ENCODE results near the gene ZBED2.

- no peak for TF ChIP-seq CTCF (IDR thresholded peaks at IDR 0.05 in 4 of 5, conservative IDR thresholded peaks at IDR 0.05 in 1 of 5)
- no peak for TF ChIP-seq POLR2A (IDR thresholded peaks at IDR 0.05)
Observed at GRCh38 chr3:111570404-111571030, 24.6 kb downstream of the ZBED2 start.
